Epithelial cell of proximal tubule (primary cell): ENCODE results near the gene MAFG. TPM values are rescaled to one million over a fixed set of nuclear protein-coding genes. Genes with fewer than 3 reads are reported as not detected.

Experiments
- DNase-seq: peaks from one replicate; pipeline ENCODE4 v3.0.0-alpha.2; 2011; ENCODE audit warnings: low read depth
- H3K4me3 ChIP-seq: 2 replicates; pipeline ENCODE4 v1.5.1; 2011; ENCODE audit warnings: low read depth, mild to moderate bottlenecking, low read length
- CTCF ChIP-seq: conservative IDR thresholded peaks from 2 replicates; pipeline ENCODE4 v1.5.1; 2012; ENCODE audit warnings: low read depth, mild to moderate bottlenecking, low read length
- total RNA-seq: library from RNA; depleted of rRNA; stranded (reverse); fragments of >200 nt; gene quantifications from 2 replicates; pipeline ENCODE4 v1.2.3, GENCODE V29; 2015

The MAFG gene
- total RNA-seq, 1 donor from 2014 or later = 18.5 TPM

- TF ChIP-seq CTCF = no peak
- peak within 1 kb of the TSS; percentile 85 for H3K4me3 ChIP-seq
- no peak for DNase-seq
Measured at GRCh38 chr17:81870981-81871386, 56.6 kb downstream of the MAFG start, which contains the start of gene ARHGDIA. ARHGDIA (minus strand) TSS chr17:81871337; CDS start chr17:81869930, 1,407 bp downstream.

- no peak for TF ChIP-seq CTCF
- peak overlapping the region; percentile 85 for H3K4me3 ChIP-seq
- no peak for DNase-seq
Measured at GRCh38 chr17:81870131-81870980, 57.2 kb downstream of the MAFG start.

- H3K4me3 ChIP-seq = peak overlapping the region; percentile 85
- TF ChIP-seq CTCF = peak; percentile 68
- no peak for DNase-seq
Measured at GRCh38 chr17:81869221-81870130, 58.1 kb downstream of the MAFG start.

- peak overlapping the region; percentile 85 for H3K4me3 ChIP-seq
- no peak for TF ChIP-seq CTCF
- DNase-seq = no peak
Measured at GRCh38 chr17:81868674-81869220, 58.8 kb downstream of the MAFG start.

Other genes starting within 250 kb of the MAFG start
- 43.5 and 59.0 TPM in 2 replicates for gene ARL16, start 243.9 kb downstream of the MAFG start, total RNA-seq
- gene HGS, start 243.7 kb downstream of the MAFG start, total RNA-seq = 122 and 144 TPM in 2 replicates
- gene MRPL12, start 224.4 kb downstream of the MAFG start, total RNA-seq = 127 and 218 TPM in 2 replicates
- gene SLC25A10, start 215.5 kb downstream of the MAFG start, total RNA-seq = 60.1 and 98.6 TPM in 2 replicates
- gene GCGR, start 123.6 kb downstream of the MAFG start, total RNA-seq = not detected in 2 replicates
- 111 and 153 TPM in 2 replicates for gene MCRIP1, start 94.4 kb downstream of the MAFG start, total RNA-seq
- 0.17 and 0.36 TPM in 2 replicates for gene PPP1R27, start 92.7 kb downstream of the MAFG start, total RNA-seq
- 932 and 1,272 TPM in 2 replicates for gene P4HB, start 67.2 kb downstream of the MAFG start, total RNA-seq
- 272 and 414 TPM in 2 replicates for gene ARHGDIA, start 56.4 kb downstream of the MAFG start, total RNA-seq
- gene ALYREF, start 36.1 kb downstream of the MAFG start, total RNA-seq = 179 and 367 TPM in 2 replicates
- 280 and 313 TPM in 2 replicates for gene ANAPC11, start 36.0 kb downstream of the MAFG start, total RNA-seq
- gene NPB, start 25.5 kb downstream of the MAFG start, total RNA-seq = 0.58 and 2.6 TPM in 2 replicates
- 24.3 and 95.4 TPM in 2 replicates for gene PCYT2, start 16.3 kb downstream of the MAFG start, total RNA-seq
- gene SIRT7, start 9.6 kb downstream of the MAFG start, total RNA-seq = 28.5 and 38.1 TPM in 2 replicates
- 54.3 and 109 TPM in 2 replicates for gene PYCR1, start 9.6 kb upstream of the MAFG start, total RNA-seq
- gene MYADML2, start 19.5 kb upstream of the MAFG start, total RNA-seq = not detected in 2 replicates
- not detected in 2 replicates for gene NOTUM, start 33.5 kb upstream of the MAFG start, total RNA-seq
- 20.1 and 22.7 TPM in 2 replicates for gene ASPSCR1, start 49.9 kb upstream of the MAFG start, total RNA-seq
- gene CENPX, start 95.1 kb upstream of the MAFG start, total RNA-seq = 158 and 228 TPM in 2 replicates
- gene LRRC45, start 95.6 kb upstream of the MAFG start, total RNA-seq = 44.5 and 44.6 TPM in 2 replicates
- 52.9 and 60.0 TPM in 2 replicates for gene RAC3, start 103.9 kb upstream of the MAFG start, total RNA-seq
- gene DCXR, start 110.0 kb upstream of the MAFG start, total RNA-seq = 85.4 and 93.1 TPM in 2 replicates
- 35.8 and 38.8 TPM in 2 replicates for gene RFNG, start 124.1 kb upstream of the MAFG start, total RNA-seq
- gene GPS1, start 124.2 kb upstream of the MAFG start, total RNA-seq = 105 and 200 TPM in 2 replicates
- gene DUS1L, start 138.1 kb upstream of the MAFG start, total RNA-seq = 126 and 154 TPM in 2 replicates
- gene FASN, start 170.5 kb upstream of the MAFG start, total RNA-seq = 94.7 and 224 TPM in 2 replicates